ENCODE results near the gene PRR12.
A peak's percentile ranks its signal among the peaks of the same experiment; 100 is the strongest.

The PRR12 gene

DNA sequence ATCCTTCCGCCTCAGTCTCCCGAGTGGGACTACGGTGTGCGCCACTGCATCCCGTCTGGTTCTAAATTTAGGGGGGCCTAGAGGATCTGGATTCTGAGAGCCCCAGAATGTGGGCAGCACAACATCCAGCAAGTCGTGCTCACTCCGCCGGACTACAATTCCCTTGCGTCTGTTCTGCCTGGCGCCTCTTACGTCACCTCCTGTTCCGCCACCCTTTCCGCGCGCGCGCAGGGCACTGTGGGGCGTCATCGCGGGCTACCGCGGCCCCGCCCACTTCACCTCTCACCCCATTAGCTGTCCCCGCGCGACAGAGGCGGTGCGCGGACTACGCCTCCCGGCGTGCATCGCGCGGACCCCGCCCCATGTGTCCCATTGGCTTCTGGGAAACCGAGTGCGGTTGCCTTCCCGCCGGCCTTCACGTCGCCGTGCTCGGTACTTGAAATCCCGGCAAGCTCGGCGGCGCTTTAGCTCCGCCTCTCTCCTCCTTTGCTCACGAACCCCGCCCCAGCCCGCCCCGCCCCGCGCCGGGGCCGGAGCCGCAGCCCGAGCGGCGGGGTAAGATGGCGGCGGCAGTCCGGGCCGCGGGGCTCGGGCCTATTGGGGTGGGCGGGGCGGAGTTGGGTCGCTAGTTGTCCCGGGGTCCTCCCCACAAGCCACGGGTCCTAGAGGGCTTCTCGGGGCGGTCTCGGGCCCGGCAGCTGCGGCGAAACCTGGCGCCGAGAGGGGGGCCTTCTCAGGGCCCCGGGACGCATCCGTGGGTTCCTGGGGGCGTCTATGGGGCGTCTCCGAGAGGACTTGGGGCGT, 50.9 kb downstream of the PRR12 start, which contains the start of gene SCAF1:
Gene SCAF1, plus strand, starts transcription at position 522 of the 804 bp plus-strand sequence. CDS start 2,818 bp downstream, outside the sequence.
- peak within 1 kb of the TSS; percentile 98 for H3K27ac ChIP-seq
- H3K9ac ChIP-seq: peak within 1 kb of the TSS; percentile 85
- peaks cover 45% of the 10 kb centered on the region for H3K79me2 ChIP-seq
- peak within 1 kb of the TSS; percentile 86 for H2AFZ ChIP-seq
- peaks cover 28% of the 10 kb centered on the region for H3K4me1 ChIP-seq
- H3K4me2 ChIP-seq (ENCODE audit: low read length): peak within 1 kb of the TSS; percentile 94
- TF ChIP-seq, protein P1, sequence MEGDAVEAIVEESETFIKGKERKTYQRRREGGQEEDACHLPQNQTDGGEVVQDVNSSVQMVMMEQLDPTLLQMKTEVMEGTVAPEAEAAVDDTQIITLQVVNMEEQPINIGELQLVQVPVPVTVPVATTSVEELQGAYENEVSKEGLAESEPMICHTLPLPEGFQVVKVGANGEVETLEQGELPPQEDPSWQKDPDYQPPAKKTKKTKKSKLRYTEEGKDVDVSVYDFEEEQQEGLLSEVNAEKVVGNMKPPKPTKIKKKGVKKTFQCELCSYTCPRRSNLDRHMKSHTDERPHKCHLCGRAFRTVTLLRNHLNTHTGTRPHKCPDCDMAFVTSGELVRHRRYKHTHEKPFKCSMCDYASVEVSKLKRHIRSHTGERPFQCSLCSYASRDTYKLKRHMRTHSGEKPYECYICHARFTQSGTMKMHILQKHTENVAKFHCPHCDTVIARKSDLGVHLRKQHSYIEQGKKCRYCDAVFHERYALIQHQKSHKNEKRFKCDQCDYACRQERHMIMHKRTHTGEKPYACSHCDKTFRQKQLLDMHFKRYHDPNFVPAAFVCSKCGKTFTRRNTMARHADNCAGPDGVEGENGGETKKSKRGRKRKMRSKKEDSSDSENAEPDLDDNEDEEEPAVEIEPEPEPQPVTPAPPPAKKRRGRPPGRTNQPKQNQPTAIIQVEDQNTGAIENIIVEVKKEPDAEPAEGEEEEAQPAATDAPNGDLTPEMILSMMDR (IDR thresholded peaks at IDR 0.05): no peak
- no peaks in the 10 kb centered on the region for H3K27me3 ChIP-seq (ENCODE audit: control insufficient read depth, insufficient read depth, low read length)
- H3K36me3 ChIP-seq (ENCODE audit: control insufficient read depth, insufficient read depth, low read length): no peaks in the 10 kb centered on the region
- H3K4me3 ChIP-seq (ENCODE audit: low read depth, low read length): peak within 1 kb of the TSS; percentile 97
- H3K9me3 ChIP-seq (ENCODE audit: control insufficient read depth, low read length): no peaks in the 10 kb centered on the region

DNA sequence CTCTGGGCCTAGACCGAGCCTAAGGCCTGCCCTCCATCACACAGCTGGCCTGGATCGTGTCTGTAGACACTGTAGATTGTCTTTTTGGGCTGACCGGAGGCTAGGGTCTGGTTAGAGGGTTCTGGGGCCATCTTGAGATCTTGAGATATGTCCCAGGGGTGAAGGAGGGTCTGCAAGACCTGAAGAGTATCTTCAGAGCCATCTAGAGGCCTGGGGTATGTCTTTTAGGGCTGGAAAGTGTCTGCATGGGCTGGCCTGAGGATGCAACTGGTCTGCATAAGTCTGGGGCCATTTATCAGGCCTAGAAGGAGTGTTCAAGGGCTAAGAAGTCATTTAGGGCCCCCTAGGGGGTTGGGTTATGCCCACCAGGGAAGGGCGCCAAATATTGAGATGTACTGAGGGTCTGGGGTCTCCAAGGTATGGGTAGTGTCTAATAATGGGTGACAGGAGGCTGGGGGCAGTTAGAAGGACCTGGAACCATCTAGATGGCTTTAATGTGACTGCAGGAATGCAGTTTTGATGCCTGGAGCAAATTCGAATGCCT, 51.6 kb downstream of the PRR12 start:
- Histone ChIP-seq H3K36me3 (ENCODE audit: control insufficient read depth, insufficient read depth, low read length) (no peaks in the 10 kb centered on the region), H3K4me1 (peaks cover 28% of the 10 kb centered on the region), H3K27me3 (ENCODE audit: control insufficient read depth, insufficient read depth, low read length) (no peaks in the 10 kb centered on the region), H3K9me3 (ENCODE audit: control insufficient read depth, low read length) (no peaks in the 10 kb centered on the region), H3K4me3 (ENCODE audit: low read depth, low read length) (peak overlapping the region; percentile 97), H3K79me2 (peaks cover 48% of the 10 kb centered on the region), H3K4me2 (ENCODE audit: low read length) (peak overlapping the region; percentile 85), H3K27ac (peak overlapping the region; percentile 82), H3K9ac (peak overlapping the region; percentile 85), H2AFZ (peak overlapping the region; percentile 86)
- TF ChIP-seq, protein P1 (IDR thresholded peaks at IDR 0.05): no peak

DNA sequence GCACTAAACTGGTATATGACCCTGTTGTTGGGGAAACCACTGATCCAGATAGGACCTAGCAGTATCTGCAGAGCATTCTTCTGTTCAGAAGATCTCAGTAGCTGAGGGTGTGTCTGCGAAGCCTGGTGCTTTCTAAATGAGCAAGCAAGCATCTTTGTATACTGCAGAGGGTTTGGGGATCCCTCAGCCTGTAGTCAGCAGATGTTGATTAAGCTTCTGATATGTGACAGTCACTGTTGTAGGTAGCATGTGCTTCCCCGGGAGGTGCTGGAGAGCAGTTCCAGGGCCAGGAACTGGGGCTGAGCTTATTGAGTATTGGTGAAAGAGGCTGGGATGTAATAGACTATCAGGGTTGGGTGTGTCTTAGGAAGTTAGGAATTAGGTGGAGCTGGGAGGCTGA, 52.5 kb downstream of the PRR12 start:
- Histone ChIP-seq H3K4me2 (ENCODE audit: low read length) (no peak overlapping the region), H3K36me3 (ENCODE audit: control insufficient read depth, insufficient read depth, low read length) (no peaks in the 10 kb centered on the region), H3K27ac (no peak overlapping the region), H3K9ac (no peak overlapping the region), H3K4me3 (ENCODE audit: low read depth, low read length) (peak overlapping the region; percentile 97), H3K9me3 (ENCODE audit: control insufficient read depth, low read length) (no peaks in the 10 kb centered on the region), H3K27me3 (ENCODE audit: control insufficient read depth, insufficient read depth, low read length) (no peaks in the 10 kb centered on the region), H3K4me1 (peaks cover 23% of the 10 kb centered on the region), H2AFZ (no peak overlapping the region), H3K79me2 (peaks cover 48% of the 10 kb centered on the region)
- TF ChIP-seq, protein P1 (IDR thresholded peaks at IDR 0.05): no peak

DNA sequence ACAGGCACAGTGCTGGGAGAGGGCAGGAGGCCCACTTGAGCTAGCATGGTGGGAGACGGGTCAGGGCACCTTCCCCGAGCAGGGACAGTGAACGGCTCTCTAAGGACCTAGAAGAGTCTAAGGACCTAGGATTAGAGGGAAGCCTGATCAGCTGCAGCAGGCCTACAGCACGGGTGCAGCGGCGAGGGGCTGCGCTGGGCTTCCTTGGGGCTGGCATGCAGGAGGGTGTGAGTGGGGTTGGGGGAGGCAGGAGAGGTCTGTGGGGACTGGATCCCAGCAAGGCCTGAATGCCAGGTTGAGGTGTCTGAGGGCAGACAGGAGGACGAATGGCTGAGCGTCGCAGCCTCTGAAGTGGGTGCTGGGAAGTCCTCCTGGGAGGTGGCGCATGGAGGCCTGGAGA, 54.6 kb downstream of the PRR12 start:
- Histone ChIP-seq H3K27me3 (ENCODE audit: control insufficient read depth, insufficient read depth, low read length) (no peaks in the 10 kb centered on the region), H3K4me2 (ENCODE audit: low read length) (no peak overlapping the region), H3K79me2 (peaks cover 48% of the 10 kb centered on the region), H3K4me3 (ENCODE audit: low read depth, low read length) (no peak overlapping the region), H3K27ac (no peak overlapping the region), H3K9ac (no peak overlapping the region), H3K36me3 (ENCODE audit: control insufficient read depth, insufficient read depth, low read length) (no peaks in the 10 kb centered on the region), H2AFZ (no peak overlapping the region), H3K4me1 (peaks cover 18% of the 10 kb centered on the region), H3K9me3 (ENCODE audit: control insufficient read depth, low read length) (no peaks in the 10 kb centered on the region)
- TF ChIP-seq, protein P1 (IDR thresholded peaks at IDR 0.05): no peak

All from parathyroid adenoma (tissue), 2 donors.